AG10803 (cell line): ENCODE data around the gene NPAP1.
"Not testable (repeated sequence)": the region's sequence is repeated elsewhere in the genome, so short reads cannot be mapped to it uniquely, and the experiment has no call there.

Experiments
- DNase-seq: peaks from one replicate; pipeline ENCODE4 v3.0.0; 2010; ENCODE audit warnings: low read depth
- H3K4me3 ChIP-seq: 2 replicates; pipeline ENCODE4 v1.5.1; 2011; ENCODE audit warnings: mild to moderate bottlenecking, low read length, control low read depth
- TF ChIP-seq, protein P1 (sequence below): conservative IDR thresholded peaks from 2 replicates; pipeline ENCODE4 v1.5.1; 2011; ENCODE audit warnings: mild to moderate bottlenecking, low read length, control low read depth, inconsistent platforms

NPAP1 gene, protein sequence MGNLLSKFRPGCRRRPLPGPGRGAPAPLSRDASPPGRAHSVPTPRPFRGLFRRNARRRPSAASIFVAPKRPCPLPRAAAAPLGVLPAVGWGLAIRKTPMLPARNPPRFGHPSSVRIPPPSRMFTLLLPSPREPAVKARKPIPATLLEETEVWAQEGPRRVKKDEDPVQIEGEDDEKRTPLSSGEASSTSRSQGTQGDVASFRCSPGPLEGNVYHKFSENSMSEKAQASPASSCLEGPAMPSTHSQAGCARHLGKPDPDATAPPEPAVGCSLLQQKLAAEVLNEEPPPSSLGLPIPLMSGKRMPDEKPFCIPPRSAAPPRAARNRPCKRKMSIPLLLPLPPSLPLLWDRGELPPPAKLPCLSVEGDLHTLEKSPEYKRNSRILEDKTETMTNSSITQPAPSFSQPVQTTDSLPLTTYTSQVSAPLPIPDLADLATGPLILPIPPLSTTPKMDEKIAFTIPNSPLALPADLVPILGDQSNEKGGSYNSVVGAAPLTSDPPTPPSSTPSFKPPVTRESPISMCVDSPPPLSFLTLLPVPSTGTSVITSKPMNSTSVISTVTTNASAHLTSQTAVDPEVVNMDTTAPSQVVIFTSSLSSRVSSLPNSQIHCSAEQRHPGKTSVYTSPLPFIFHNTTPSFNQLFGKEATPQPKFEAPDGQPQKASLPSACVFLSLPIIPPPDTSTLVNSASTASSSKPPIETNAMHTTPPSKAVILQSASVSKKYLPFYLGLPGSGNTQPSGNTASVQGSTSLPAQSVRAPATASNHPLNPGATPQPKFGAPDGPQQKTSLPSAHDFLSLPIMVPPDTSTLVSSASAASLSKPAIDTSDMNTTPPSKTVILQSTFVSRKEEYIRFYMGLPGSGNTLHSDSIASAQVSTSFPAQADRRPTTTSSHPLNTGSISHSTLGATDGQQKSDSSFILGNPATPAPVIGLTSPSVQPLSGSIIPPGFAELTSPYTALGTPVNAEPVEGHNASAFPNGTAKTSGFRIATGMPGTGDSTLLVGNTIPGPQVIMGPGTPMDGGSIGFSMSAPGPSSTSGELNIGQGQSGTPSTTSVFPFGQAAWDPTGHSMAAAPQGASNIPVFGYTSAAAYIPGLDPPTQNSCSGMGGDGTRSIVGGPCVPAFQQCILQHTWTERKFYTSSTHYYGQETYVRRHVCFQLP

DNA sequence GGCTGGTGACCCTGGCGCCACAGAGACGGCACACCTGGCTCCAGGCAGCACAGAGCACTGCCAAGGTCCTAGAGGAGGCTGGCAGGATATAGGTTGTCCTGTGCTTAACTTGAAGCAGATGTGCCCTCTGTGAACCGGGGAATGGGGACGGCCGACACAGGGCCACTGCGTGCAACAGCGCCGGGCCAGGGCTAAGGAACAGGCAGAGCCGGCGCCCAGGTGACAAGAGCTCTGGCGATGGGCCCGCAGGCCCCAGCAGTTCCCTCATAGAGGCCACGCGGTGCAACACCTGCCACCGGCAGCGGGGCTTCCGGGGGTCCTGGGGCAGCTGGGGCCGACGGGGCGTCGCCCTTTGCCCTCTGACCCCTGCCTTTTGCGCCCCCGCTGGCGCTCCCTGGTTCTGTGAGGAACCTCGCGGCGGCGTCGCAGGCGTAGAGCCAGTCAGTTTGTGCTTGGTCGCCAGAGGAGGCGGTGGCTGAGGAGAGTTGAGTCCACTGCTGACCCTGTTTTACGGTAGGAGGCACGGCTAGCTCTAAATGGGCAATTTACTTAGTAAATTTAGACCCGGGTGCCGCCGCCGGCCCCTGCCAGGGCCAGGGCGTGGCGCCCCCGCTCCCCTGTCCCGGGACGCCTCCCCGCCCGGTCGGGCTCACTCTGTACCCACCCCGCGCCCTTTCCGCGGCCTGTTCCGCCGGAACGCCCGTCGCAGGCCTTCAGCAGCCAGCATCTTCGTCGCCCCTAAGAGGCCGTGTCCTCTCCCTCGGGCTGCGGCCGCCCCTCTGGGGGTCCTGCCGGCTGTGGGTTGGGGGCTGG lies at the start of gene NPAP1:
NPAP1 (plus strand) TSS at position 444 of the 813 bp plus-strand sequence; CDS start at position 537, 93 bp downstream.
- TF ChIP-seq, protein P1, sequence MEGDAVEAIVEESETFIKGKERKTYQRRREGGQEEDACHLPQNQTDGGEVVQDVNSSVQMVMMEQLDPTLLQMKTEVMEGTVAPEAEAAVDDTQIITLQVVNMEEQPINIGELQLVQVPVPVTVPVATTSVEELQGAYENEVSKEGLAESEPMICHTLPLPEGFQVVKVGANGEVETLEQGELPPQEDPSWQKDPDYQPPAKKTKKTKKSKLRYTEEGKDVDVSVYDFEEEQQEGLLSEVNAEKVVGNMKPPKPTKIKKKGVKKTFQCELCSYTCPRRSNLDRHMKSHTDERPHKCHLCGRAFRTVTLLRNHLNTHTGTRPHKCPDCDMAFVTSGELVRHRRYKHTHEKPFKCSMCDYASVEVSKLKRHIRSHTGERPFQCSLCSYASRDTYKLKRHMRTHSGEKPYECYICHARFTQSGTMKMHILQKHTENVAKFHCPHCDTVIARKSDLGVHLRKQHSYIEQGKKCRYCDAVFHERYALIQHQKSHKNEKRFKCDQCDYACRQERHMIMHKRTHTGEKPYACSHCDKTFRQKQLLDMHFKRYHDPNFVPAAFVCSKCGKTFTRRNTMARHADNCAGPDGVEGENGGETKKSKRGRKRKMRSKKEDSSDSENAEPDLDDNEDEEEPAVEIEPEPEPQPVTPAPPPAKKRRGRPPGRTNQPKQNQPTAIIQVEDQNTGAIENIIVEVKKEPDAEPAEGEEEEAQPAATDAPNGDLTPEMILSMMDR, result no peak

DNA sequence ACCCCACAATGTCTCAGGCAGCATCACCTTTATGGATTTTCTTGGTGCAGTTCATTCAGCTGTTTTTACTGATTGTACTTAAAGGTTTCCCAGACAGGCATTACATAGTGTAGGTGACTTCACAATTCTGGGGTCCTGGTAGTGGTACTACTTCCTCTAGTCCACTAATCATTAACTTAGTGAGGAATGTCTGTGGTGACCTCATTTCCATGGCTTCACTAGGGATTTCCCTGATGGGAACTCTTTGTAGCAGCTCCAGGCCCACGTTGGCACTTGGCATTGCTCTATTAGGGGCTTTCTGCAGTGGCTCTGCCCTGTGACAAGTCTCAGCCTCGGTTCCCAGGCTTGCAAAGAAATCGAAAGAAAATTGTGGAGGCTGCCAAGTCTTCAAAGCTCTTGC lies 48.1 kb upstream of the NPAP1 start:
- DNase-seq, result no peak
- TF ChIP-seq, protein P1, result no peak
- no peak overlapping the region for H3K4me3 ChIP-seq

More for the DNA sequence above, at the start of gene NPAP1:
- no peak within 1 kb of the TSS for H3K4me3 ChIP-seq
- DNase-seq, result no peak

DNA sequence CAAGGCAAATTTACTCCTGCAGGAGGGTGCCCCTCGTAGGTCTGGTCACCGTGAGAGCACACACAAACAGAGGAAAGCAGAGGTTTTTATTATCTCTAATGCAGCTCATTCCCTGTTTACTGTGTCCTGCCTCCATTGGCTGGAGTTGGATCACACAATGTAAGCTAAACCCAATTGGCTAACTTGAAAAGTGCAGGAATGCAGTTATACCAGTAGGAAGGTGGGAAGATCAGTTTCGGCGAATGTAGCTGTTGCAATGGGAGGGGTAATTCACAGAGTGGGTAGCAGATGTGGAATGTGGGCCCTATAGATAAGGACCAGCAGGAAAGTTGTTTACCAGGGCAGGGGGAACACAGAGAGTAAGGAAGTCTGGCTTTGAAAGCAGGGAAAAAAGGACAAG lies 42.5 kb upstream of the NPAP1 start:
- H3K4me3 ChIP-seq, result no peak overlapping the region
- TF ChIP-seq, protein P1, result no peak
- DNase-seq, result no peak

DNA sequence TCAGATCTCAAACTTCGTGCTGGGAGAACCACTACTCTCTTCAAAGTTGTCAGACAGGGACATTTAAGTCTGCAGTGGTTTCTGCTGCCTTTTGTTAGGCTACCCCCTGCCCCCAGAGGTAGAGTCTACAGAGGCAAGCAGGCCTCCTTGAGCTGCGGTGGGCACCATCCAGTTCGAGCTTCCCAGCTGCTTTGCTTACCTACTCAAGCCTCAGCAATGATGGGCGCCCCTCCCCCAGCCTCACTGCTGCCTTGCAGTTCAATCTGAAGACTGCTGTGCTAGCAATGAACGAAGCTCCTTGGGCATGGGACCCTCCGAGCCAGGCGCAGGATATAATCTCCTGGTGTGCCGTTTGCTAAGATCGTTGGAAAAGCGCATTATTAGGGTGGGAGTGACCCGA lies 36.2 kb upstream of the NPAP1 start:
- not testable (repeated sequence) for DNase-seq, H3K4me3 ChIP-seq

DNA sequence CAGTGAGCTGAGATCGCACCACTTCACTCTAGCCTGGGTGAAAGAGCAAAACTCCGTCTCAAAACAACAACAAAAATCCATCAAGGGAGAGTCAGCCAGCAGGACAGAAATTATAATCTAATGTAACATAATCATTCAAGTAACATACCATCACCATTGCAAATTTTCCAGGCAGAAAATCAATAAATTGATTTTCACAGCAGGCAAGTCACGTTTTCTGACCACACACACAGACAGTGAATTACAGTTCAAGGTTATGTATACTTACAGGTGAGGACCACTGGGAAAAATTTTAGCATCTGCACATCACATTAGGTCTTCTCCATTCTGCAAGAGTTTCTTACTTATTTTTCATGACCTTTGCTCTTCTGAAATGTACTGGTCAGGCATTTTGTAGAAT lies 29.9 kb upstream of the NPAP1 start:
- DNase-seq, result no peak
- TF ChIP-seq, protein P1, result no peak
- H3K4me3 ChIP-seq, result no peak overlapping the region

DNA sequence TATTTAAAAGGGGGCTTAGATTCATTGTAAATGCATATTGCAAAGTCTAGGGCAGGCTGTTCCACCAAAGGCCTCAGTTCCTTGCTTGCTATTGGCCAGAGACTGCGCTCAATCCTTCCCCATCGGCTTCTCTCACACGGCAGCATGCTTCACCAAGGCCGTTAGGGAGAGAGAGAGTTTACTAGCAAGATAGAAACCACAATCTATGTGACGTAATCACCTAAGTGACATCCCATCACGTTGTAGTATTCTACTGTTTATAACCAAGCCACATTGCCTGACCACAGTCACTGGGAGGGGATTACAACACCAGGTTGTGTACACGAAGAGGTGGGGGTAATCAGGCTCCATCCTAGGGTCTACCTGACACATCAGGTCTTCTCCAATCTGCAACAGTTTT lies 16.0 kb upstream of the NPAP1 start:
- TF ChIP-seq, protein P1, result no peak
- H3K4me3 ChIP-seq, result no peak overlapping the region
- no peak for DNase-seq
